ENCODE results near the gene CATSPERB. TPM values are rescaled to one million over a fixed set of nuclear protein-coding genes. Genes with fewer than 3 reads are reported as not detected.

CATSPERB gene
- total and polyA plus RNA-seq, 2 experiments from 2014 or later: 0.27 to 0.38 TPM

- TF ChIP-seq, protein P1, sequence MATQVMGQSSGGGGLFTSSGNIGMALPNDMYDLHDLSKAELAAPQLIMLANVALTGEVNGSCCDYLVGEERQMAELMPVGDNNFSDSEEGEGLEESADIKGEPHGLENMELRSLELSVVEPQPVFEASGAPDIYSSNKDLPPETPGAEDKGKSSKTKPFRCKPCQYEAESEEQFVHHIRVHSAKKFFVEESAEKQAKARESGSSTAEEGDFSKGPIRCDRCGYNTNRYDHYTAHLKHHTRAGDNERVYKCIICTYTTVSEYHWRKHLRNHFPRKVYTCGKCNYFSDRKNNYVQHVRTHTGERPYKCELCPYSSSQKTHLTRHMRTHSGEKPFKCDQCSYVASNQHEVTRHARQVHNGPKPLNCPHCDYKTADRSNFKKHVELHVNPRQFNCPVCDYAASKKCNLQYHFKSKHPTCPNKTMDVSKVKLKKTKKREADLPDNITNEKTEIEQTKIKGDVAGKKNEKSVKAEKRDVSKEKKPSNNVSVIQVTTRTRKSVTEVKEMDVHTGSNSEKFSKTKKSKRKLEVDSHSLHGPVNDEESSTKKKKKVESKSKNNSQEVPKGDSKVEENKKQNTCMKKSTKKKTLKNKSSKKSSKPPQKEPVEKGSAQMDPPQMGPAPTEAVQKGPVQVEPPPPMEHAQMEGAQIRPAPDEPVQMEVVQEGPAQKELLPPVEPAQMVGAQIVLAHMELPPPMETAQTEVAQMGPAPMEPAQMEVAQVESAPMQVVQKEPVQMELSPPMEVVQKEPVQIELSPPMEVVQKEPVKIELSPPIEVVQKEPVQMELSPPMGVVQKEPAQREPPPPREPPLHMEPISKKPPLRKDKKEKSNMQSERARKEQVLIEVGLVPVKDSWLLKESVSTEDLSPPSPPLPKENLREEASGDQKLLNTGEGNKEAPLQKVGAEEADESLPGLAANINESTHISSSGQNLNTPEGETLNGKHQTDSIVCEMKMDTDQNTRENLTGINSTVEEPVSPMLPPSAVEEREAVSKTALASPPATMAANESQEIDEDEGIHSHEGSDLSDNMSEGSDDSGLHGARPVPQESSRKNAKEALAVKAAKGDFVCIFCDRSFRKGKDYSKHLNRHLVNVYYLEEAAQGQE (IDR thresholded peaks at IDR 0.05; ENCODE audit: unreplicated experiment): no peak
- TF ChIP-seq CREB1 (CRISPR knock-in tag; IDR thresholded peaks at IDR 0.05; ENCODE audit: low read depth): no peak
- no peak for TF ChIP-seq EZH2phosphoT487 (IDR thresholded peaks at IDR 0.05; ENCODE audit: unreplicated experiment)
- no peak for TF ChIP-seq ZNF331 (CRISPR knock-in tag; IDR thresholded peaks at IDR 0.05; ENCODE audit: low read depth)
- no peak for TF ChIP-seq NANOG (IDR thresholded peaks at IDR 0.05; ENCODE audit: borderline replicate concordance)
- TF ChIP-seq ETS1 (IDR thresholded peaks at IDR 0.05): no peak
- no peak for TF ChIP-seq CTCF (conservative IDR thresholded peaks at IDR 0.05; ENCODE audit: low read depth in 2 of 2)
- TF ChIP-seq JUNB (IDR thresholded peaks at IDR 0.05; ENCODE audit: unreplicated experiment): no peak
Observed at GRCh38 chr14:91732439-91732838, 553 bp upstream of the CATSPERB start (continued).

DNA sequence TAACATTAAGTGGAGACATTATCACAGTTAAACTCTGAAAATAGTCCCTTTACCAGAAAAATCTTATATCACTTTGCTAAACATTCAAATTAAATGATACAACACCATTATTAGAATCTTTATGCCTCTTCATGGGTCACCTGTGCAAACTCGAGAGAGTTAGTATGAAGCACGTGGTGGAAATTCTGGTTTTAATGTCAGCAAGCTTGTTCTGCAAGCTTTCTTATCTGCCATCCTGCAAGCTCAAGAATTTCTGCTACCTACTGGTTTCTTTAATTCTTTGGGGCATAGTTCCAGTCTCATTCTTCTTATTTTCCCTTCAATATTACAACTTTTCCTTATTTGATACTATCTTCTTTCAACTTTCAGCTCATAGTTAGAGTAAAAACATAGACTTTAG is 868 bp downstream of the CATSPERB start:
- no peaks in the 10 kb centered on the region for H3F3A ChIP-seq (replicated peaks; ENCODE audit: low read depth)
- no peaks in the 10 kb centered on the region for H3K79me2 ChIP-seq (replicated peaks; ENCODE audit: insufficient read depth)
- no peaks in the 10 kb centered on the region for H3K9me2 ChIP-seq (ENCODE audit: insufficient read depth)
- no peaks in the 10 kb centered on the region for H4K20me1 ChIP-seq (replicated peaks; ENCODE audit: insufficient read depth)
- no peak overlapping the region for H2AFZ ChIP-seq
- H3K4me2 ChIP-seq: no peak overlapping the region
- ATAC-seq (no peak), DNase-seq (ENCODE audit: low spot score) (no peak)
- Mint-ChIP-seq H3K27ac (no peak overlapping the region), H3K27me3 (ENCODE audit: insufficient read depth, low read depth, poor library complexity) (no peaks in the 10 kb centered on the region), H3K4me3 (no peak overlapping the region), H3K36me3 (ENCODE audit: low read depth) (no peaks in the 10 kb centered on the region), H3K4me1 (no peaks in the 10 kb centered on the region), H3K9me3 (no peaks in the 10 kb centered on the region; the same call in 2 of the 3 replicates)
- H3K27me3 ChIP-seq (ENCODE audit: insufficient read depth): no peaks in the 10 kb centered on the region
- H3K4me1 ChIP-seq (ENCODE audit: insufficient read depth): no peaks in the 10 kb centered on the region
- H3K27ac ChIP-seq (ENCODE audit: low read depth): no peak overlapping the region
- TF ChIP-seq EZH2phosphoT487 (IDR thresholded peaks at IDR 0.05; ENCODE audit: unreplicated experiment) (no peak), ETS1 (IDR thresholded peaks at IDR 0.05) (no peak), JUNB (IDR thresholded peaks at IDR 0.05; ENCODE audit: unreplicated experiment) (no peak), ZNF114 (CRISPR knock-in tag; IDR thresholded peaks at IDR 0.05) (no peak)
- TF ChIP-seq, protein P1 (IDR thresholded peaks at IDR 0.05; ENCODE audit: unreplicated experiment): no peak
- no peaks in the 10 kb centered on the region for H3K36me3 ChIP-seq (ENCODE audit: insufficient read depth)
- no peak overlapping the region for H3K4me3 ChIP-seq

All from GM23338 (cell line).